H9 (cell line): Measurements from ENCODE around the gene NOP58. TPM values are rescaled to one million over a fixed set of nuclear protein-coding genes. Genes with fewer than 3 reads are reported as not detected.
"Not testable (repeated sequence)": the region's sequence is repeated elsewhere in the genome, so short reads cannot be mapped to it uniquely, and the experiment has no call there.

ENCODE experiments used
- DNase-seq: peaks from one replicate; pipeline ENCODE4 v3.0.0-alpha.2; 2017
- H2AFZ ChIP-seq: one replicate; pipeline ENCODE4 v1.6.1; 2013; ENCODE audit warnings: mild to moderate bottlenecking, low read length, control low read depth, moderate library complexity
- H2AK5ac ChIP-seq: 2 replicates; pipeline ENCODE4 v1.6.1; 2013; ENCODE audit warnings: low read length, control low read depth, mixed read lengths; ENCODE audit not compliant: insufficient read length
- H2BK120ac ChIP-seq: one replicate; pipeline ENCODE4 v1.6.1; 2013; ENCODE audit warnings: low read depth, mild to moderate bottlenecking, low read length, control low read depth, inconsistent platforms; ENCODE audit not compliant: poor library complexity, severe bottlenecking
- H2BK12ac ChIP-seq: 2 replicates; pipeline ENCODE4 v1.6.1; 2013; ENCODE audit warnings: low read length, control low read depth, mixed read lengths, low read depth; ENCODE audit not compliant: insufficient read length
- H2BK15ac ChIP-seq: 2 replicates; pipeline ENCODE4 v1.6.1; 2013; ENCODE audit warnings: low read depth, low read length, control low read depth
- H2BK20ac ChIP-seq: one replicate; pipeline ENCODE4 v1.6.1; 2013; ENCODE audit warnings: low read depth, mild to moderate bottlenecking, low read length, control low read depth, inconsistent platforms; ENCODE audit not compliant: poor library complexity, severe bottlenecking
- H2BK5ac ChIP-seq: 2 replicates; pipeline ENCODE4 v1.6.1; 2013; ENCODE audit warnings: low read length, control low read depth, mixed read lengths; ENCODE audit not compliant: insufficient read length
- H3K14ac ChIP-seq: 2 replicates; pipeline ENCODE4 v1.6.1; 2013; ENCODE audit warnings: low read length, control low read depth; ENCODE audit not compliant: insufficient read depth
- H3K18ac ChIP-seq: 2 replicates; pipeline ENCODE4 v1.6.1; 2013; ENCODE audit warnings: low read depth, mild to moderate bottlenecking, mixed read lengths, low read length, control low read depth; ENCODE audit not compliant: insufficient read length
- H3K23ac ChIP-seq: 2 replicates; pipeline ENCODE4 v1.6.1; 2013; ENCODE audit warnings: low read length, control low read depth, mixed read lengths, low read depth; ENCODE audit not compliant: insufficient read length
- H3K23me2 ChIP-seq: 2 replicates; pipeline ENCODE4 v1.6.1; 2013; ENCODE audit warnings: low read depth, mild to moderate bottlenecking, mixed read lengths, low read length, control low read depth; ENCODE audit not compliant: insufficient read length, poor library complexity, severe bottlenecking
- H3K27ac ChIP-seq: 2 replicates; pipeline ENCODE4 v1.5.1; 2013; ENCODE audit warnings: low read length, control low read depth, mixed read lengths, low read depth; ENCODE audit not compliant: insufficient read length
- H3K27me3 ChIP-seq: 2 replicates; pipeline ENCODE4 v1.6.1; 2013; ENCODE audit warnings: low read length, control low read depth, inconsistent platforms; ENCODE audit not compliant: insufficient read depth
- H3K4ac ChIP-seq: 2 replicates; pipeline ENCODE4 v1.6.1; 2013; ENCODE audit warnings: low read depth, mild to moderate bottlenecking, control low read depth, inconsistent platforms, low read length, moderate library complexity
- H3K4me1 ChIP-seq: 2 replicates; pipeline ENCODE4 v1.6.1; 2013; ENCODE audit warnings: low read length, control low read depth, inconsistent platforms; ENCODE audit not compliant: insufficient read depth
- H3K4me2 ChIP-seq: 2 replicates; pipeline ENCODE4 v1.6.1; 2013; ENCODE audit warnings: low read length, control low read depth, mixed read lengths; ENCODE audit not compliant: insufficient read length, insufficient read depth
- H3K56ac ChIP-seq: 2 replicates; pipeline ENCODE4 v1.6.1; 2013; ENCODE audit warnings: low read depth, mild to moderate bottlenecking, mixed read lengths, low read length, control low read depth; ENCODE audit not compliant: insufficient read length
- H3K79me1 ChIP-seq: 2 replicates; pipeline ENCODE4 v1.6.1; 2013; ENCODE audit warnings: low read depth, mild to moderate bottlenecking, moderate library complexity, low read length, control low read depth, inconsistent platforms; ENCODE audit not compliant: insufficient read depth, poor library complexity, severe bottlenecking
- H3K79me2 ChIP-seq: 2 replicates; pipeline ENCODE4 v1.6.1; 2013; ENCODE audit warnings: low read length, control low read depth, inconsistent platforms; ENCODE audit not compliant: insufficient read depth
- H3K9ac ChIP-seq: 2 replicates; pipeline ENCODE4 v1.6.1; 2013; ENCODE audit warnings: low read length, control low read depth, mixed read lengths; ENCODE audit not compliant: insufficient read length; ENCODE audit errors: extremely low read depth
- H3K9me3 ChIP-seq: one replicate; pipeline ENCODE4 v1.6.1; 2013; ENCODE audit warnings: low read depth, low read length, inconsistent platforms; ENCODE audit not compliant: control insufficient read depth
- H3T11ph ChIP-seq: one replicate; pipeline ENCODE4 v1.6.1; 2013; ENCODE audit warnings: mild to moderate bottlenecking, low read length, control low read depth, inconsistent platforms
- H4K20me1 ChIP-seq: one replicate; pipeline ENCODE4 v1.6.1; 2013; ENCODE audit not compliant: control insufficient read depth, insufficient read length, insufficient read depth
- H4K5ac ChIP-seq: 2 replicates; pipeline ENCODE4 v1.6.1; 2013; ENCODE audit warnings: low read depth, mild to moderate bottlenecking, mixed read lengths, low read length, control low read depth; ENCODE audit not compliant: insufficient read length
- H4K8ac ChIP-seq: replicated peaks from 2 replicates; pipeline ENCODE4 v1.6.1; 2013; ENCODE audit warnings: low read length, control low read depth, mixed read lengths, low read depth; ENCODE audit not compliant: insufficient read length
- H4K91ac ChIP-seq: 2 replicates; pipeline ENCODE4 v1.6.1; 2013; ENCODE audit warnings: low read depth, mild to moderate bottlenecking, moderate library complexity, mixed read lengths, low read length, control low read depth; ENCODE audit not compliant: insufficient read length
- H3K27ac Mint-ChIP-seq, 3 experiments: 2 replicates in 2 of 3; 3 replicates in 1 of 3; pipeline ENCODE4 v1.8.0; 2020 to 2021; ENCODE audit warnings: mixed read lengths in 3 of 3, mild to moderate bottlenecking in 1 of 3, moderate library complexity in 1 of 3
- H3K27me3 Mint-ChIP-seq: 2 replicates; pipeline ENCODE4 v1.8.0; 2021; ENCODE audit warnings: low read depth, mild to moderate bottlenecking, moderate library complexity, mixed read lengths
- H3K36me3 Mint-ChIP-seq, 3 experiments: 2 replicates in 2 of 3; 3 replicates in 1 of 3; pipeline ENCODE4 v1.8.0; 2020 to 2021; ENCODE audit warnings: low read depth in 3 of 3, mixed read lengths in 3 of 3; ENCODE audit not compliant: insufficient read depth in 1 of 3
- H3K4me1 Mint-ChIP-seq, 2 experiments: 2 replicates each; pipeline ENCODE4 v1.8.0; 2020; ENCODE audit warnings: mixed read lengths in 2 of 2
- H3K4me3 Mint-ChIP-seq, 2 experiments: 2 replicates in 1 of 2; 3 replicates in 1 of 2; pipeline ENCODE4 v1.8.0; 2020 to 2021; ENCODE audit warnings: mild to moderate bottlenecking in 2 of 2, mixed read lengths in 2 of 2, moderate library complexity in 1 of 2
- H3K9me3 Mint-ChIP-seq, 2 experiments: 2 replicates in 1 of 2; 3 replicates in 1 of 2; pipeline ENCODE4 v1.8.0; 2020; ENCODE audit warnings: mild to moderate bottlenecking in 2 of 2, mixed read lengths in 2 of 2, moderate library complexity in 1 of 2
- WGBS: extraction: QIAGEN DNeasy Blood & Tissue Kit; methylation state at CpG from one replicate; pipeline ENCODE4 v1.1.7; 2013; ENCODE audit warnings: missing lambda C conversion rate, low lambda C conversion rate, mixed read lengths; ENCODE audit not compliant: insufficient read length; ENCODE audit errors: extremely low coverage; 5-methylcytosine and 5-hydroxymethylcytosine counted together
- total RNA-seq: library from RNA; stranded (reverse); gene quantifications from 2 replicates; pipeline ENCODE4 v1.2.1, GENCODE V29; 2021
- TF ChIP-seq, protein P1 (sequence below): fragments of 200-600 bp; sonication (generic); conservative IDR thresholded peaks from 3 replicates; pipeline ENCODE4 v1.8.0; 2021; ENCODE audit warnings: antibody characterized with exemption, mild to moderate bottlenecking

The NOP58 gene
- total RNA-seq, 1 experiment from 2014 or later: 168 TPM

DNA sequence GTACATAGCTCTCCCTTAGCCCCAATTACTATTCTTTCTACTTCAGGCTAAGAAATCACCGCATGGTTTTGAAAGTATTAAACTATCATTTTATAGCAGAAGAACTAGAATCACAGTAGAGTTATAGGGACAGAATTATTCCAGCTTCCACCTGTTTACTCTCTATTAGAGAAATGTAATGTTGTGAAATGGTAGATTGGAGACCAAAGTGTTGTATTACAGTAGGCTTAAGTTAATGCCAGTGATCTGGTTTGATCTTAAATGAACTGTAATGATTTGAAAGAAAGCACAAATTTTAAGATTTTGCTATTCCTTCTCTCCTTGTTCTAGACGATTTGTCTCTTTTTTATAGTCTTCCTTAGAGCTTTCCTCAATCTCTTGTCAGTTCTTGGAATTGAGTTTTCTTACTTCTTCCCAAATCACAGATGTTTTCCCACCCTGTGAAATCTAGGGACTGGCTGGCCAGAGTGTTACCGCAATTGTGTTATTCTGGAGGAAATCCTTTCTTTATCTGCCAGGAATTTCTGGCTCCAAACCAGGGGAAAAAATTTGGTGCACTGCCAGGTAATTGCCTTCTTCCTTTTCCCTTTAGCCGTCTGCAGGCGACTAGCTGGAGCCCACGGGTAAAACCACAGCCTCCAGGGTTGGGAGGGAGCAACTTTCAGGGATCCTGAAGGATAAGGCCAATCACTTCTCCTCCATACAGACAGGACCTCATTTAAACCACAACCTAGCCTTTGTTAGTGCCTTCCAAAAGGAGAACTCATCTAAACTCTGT is 51.7 kb downstream of the NOP58 start:
- no peak overlapping the region for H4K8ac ChIP-seq
- no peak overlapping the region for H2BK15ac ChIP-seq
- no peak overlapping the region for H3K23ac ChIP-seq
- no peak overlapping the region for H3K18ac ChIP-seq
- H2AK5ac ChIP-seq: no peak overlapping the region
- no peak overlapping the region for H3K9ac ChIP-seq
- H2BK20ac ChIP-seq: no peak overlapping the region
- no peak overlapping the region for H3K56ac ChIP-seq
- H3K36me3 Mint-ChIP-seq: peaks cover 0 to 2% (median 0%) of the 10 kb centered on the region in 3 experiments; a peak in 2 of 7 replicates
- H3K4me1 Mint-ChIP-seq: no peaks in the 10 kb centered on the region
- DNase-seq: no peak
- H3K4me3 Mint-ChIP-seq: no peak overlapping the region
- H2BK12ac ChIP-seq: no peak overlapping the region
- no peaks in the 10 kb centered on the region for H3K4me1 ChIP-seq
- no peaks in the 10 kb centered on the region for H3K27me3 ChIP-seq
- no CpG with 5 or more reads among the region's 6 CpGs for WGBS
- H3K27me3 Mint-ChIP-seq: no peaks in the 10 kb centered on the region; the same call in 1 of the 2 replicates
- H2AFZ ChIP-seq: no peak overlapping the region
- TF ChIP-seq, protein P1, sequence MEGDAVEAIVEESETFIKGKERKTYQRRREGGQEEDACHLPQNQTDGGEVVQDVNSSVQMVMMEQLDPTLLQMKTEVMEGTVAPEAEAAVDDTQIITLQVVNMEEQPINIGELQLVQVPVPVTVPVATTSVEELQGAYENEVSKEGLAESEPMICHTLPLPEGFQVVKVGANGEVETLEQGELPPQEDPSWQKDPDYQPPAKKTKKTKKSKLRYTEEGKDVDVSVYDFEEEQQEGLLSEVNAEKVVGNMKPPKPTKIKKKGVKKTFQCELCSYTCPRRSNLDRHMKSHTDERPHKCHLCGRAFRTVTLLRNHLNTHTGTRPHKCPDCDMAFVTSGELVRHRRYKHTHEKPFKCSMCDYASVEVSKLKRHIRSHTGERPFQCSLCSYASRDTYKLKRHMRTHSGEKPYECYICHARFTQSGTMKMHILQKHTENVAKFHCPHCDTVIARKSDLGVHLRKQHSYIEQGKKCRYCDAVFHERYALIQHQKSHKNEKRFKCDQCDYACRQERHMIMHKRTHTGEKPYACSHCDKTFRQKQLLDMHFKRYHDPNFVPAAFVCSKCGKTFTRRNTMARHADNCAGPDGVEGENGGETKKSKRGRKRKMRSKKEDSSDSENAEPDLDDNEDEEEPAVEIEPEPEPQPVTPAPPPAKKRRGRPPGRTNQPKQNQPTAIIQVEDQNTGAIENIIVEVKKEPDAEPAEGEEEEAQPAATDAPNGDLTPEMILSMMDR: no peak
- no peak overlapping the region for H3K14ac ChIP-seq
- H3K9me3 Mint-ChIP-seq: no peaks in the 10 kb centered on the region
- no peaks in the 10 kb centered on the region for H3K9me3 ChIP-seq
- peak overlapping the region in 1 of 3 experiments; percentile 46; a peak in 1 of 7 replicates for H3K27ac Mint-ChIP-seq
- H4K91ac ChIP-seq: no peak overlapping the region
- H2BK5ac ChIP-seq: no peak overlapping the region
- no peaks in the 10 kb centered on the region for H3K79me2 ChIP-seq
- H3K27ac ChIP-seq: no peak overlapping the region
- H3K79me1 ChIP-seq: no peaks in the 10 kb centered on the region
- no peak overlapping the region for H2BK120ac ChIP-seq
- H3T11ph ChIP-seq: no peak overlapping the region
- no peaks in the 10 kb centered on the region for H3K23me2 ChIP-seq
- no peak overlapping the region for H3K4ac ChIP-seq
- no peak overlapping the region for H4K5ac ChIP-seq
- H3K4me2 ChIP-seq: no peak overlapping the region
- H4K20me1 ChIP-seq: no peaks in the 10 kb centered on the region

GRCh38 chr2:202320362-202320761 is 54.8 kb downstream of the NOP58 start:
- H3K23ac ChIP-seq, H3K4me1 ChIP-seq, H3K27me3 ChIP-seq, H3K23me2 ChIP-seq, H4K5ac ChIP-seq, H4K91ac ChIP-seq, H2BK20ac ChIP-seq, H3K14ac ChIP-seq, H3K79me1 ChIP-seq, H3K27ac Mint-ChIP-seq, H4K8ac ChIP-seq, H4K20me1 ChIP-seq, H2BK15ac ChIP-seq, H3K4ac ChIP-seq, H3K27ac ChIP-seq, H3K9ac ChIP-seq, H2AK5ac ChIP-seq, H3K79me2 ChIP-seq, H3K18ac ChIP-seq, H2AFZ ChIP-seq, H3K27me3 Mint-ChIP-seq, H2BK120ac ChIP-seq, H3K4me1 Mint-ChIP-seq, H2BK5ac ChIP-seq, H3K9me3 ChIP-seq, H3K9me3 Mint-ChIP-seq, H3T11ph ChIP-seq, H2BK12ac ChIP-seq, H3K4me3 Mint-ChIP-seq, DNase-seq, H3K56ac ChIP-seq, H3K36me3 Mint-ChIP-seq, H3K4me2 ChIP-seq: not testable (repeated sequence)
- no CpG with 5 or more reads among the region's 3 CpGs for WGBS
